Right lobe of liver (tissue), 6 donors: ENCODE measurements around the gene ITGAE. TPM values are rescaled to one million over a fixed set of nuclear protein-coding genes. Genes with fewer than 3 reads are reported as not detected.
"Not testable (repeated sequence)": the region's sequence is repeated elsewhere in the genome, so short reads cannot be mapped to it uniquely, and the experiment has no call there.

Experiments
- ATAC-seq, 4 donors: fragments of 200-7000 bp; cut with Tn5 transposase; one replicate each; pipeline ENCODE4 v1.9.1; 2020; ENCODE audit warnings: mild to moderate bottlenecking in 4 of 4, moderate library complexity in 4 of 4
- DNase-seq, 3 donors: peaks; one replicate each; pipeline ENCODE4 v3.0.0-alpha.2; 2020
- H3K27ac ChIP-seq, 3 donors: fragments of 200-600 bp; one replicate each; pipeline ENCODE4 v1.8.0; 2022
- H3K27me3 ChIP-seq, 2 donors: fragments of 200-600 bp; one replicate each; pipeline ENCODE4 v1.8.0; 2022
- H3K36me3 ChIP-seq, 4 donors: fragments of 200-600 bp; sonication (generic) in 1 of 4; one replicate each; pipeline versions ENCODE4 v1.5.1 to v1.8.0; 2017 to 2022; ENCODE audit warnings: control low read depth in 1 of 4
- H3K4me1 ChIP-seq, 4 donors: fragments of 200-600 bp; sonication (generic) in 1 of 4; one replicate each; pipeline versions ENCODE4 v1.5.1 to v1.8.0; 2017 to 2022; ENCODE audit warnings: control low read depth in 1 of 4
- H3K4me3 ChIP-seq, 3 donors: fragments of 200-600 bp; one replicate each; pipeline ENCODE4 v1.8.0; 2022
- H3K9me3 ChIP-seq, 4 donors: fragments of 200-600 bp; sonication (generic) in 1 of 4; one replicate each; pipeline versions ENCODE4 v1.5.1 to v1.8.0; 2017 to 2022; ENCODE audit warnings: control low read depth in 1 of 4
- CTCF ChIP-seq, 4 donors: fragments of 200-600 bp in 3 of 4; fragments of 450-650 bp in 1 of 4; IDR thresholded peaks; one replicate each; pipeline versions ENCODE4 v1.5.1 to v1.8.0; 2016 to 2022; ENCODE audit warnings: antibody characterized with exemption in 4 of 4, mild to moderate bottlenecking in 2 of 4
- POLR2A ChIP-seq: fragments of 450-650 bp; IDR thresholded peaks from one replicate; pipeline ENCODE4 v1.6.1; 2017; ENCODE audit warnings: antibody characterized with exemption, mild to moderate bottlenecking
- whole genome bisulfite sequencing: methylation state at CpG from one replicate; pipeline ENCODE4 v1.1.6; 2018; ENCODE audit warnings: low coverage, low lambda C conversion rate; ENCODE audit not compliant: insufficient coverage; ENCODE audit errors: missing lambda C conversion rate; 5-methylcytosine and 5-hydroxymethylcytosine counted together
- intact Hi-C, 2 donors: fragments of 100-400 bp; cut with DNase I; formaldehyde crosslinking; loops; one replicate each; pipeline versions ENCODE4 v1.11.2 to v1.14.1; 2022
- total RNA-seq, 6 experiments: library from RNA; depleted of rRNA in 2 of 6; stranded (reverse); fragments of >200 nt in 2 of 6; fragmentation: NEBNext Ultra II Directional in 3 of 6; extraction: Animal tissue kit (Norgen Biotek cat#: 25700) in 3 of 6; gene quantifications; one replicate each; pipeline versions ENCODE4 v1.1.0 to v1.2.4, GENCODE V29; 2016 to 2023
- donor health status: DM: no; HTN: yes; CAD: no.
- donor health status: DM: no; HTN: no; CAD: no.
- donor health status: DM: no; HTN: no; CAD: no.
- donor health status: DM: no; HTN: yes; CAD: no.
- donor health status: DM: no; HTN: yes; CAD: no.

Gene ITGAE
- total RNA-seq, 6 experiments from 2014 or later: 5.4 to 7.7 (median 5.8) TPM

DNA sequence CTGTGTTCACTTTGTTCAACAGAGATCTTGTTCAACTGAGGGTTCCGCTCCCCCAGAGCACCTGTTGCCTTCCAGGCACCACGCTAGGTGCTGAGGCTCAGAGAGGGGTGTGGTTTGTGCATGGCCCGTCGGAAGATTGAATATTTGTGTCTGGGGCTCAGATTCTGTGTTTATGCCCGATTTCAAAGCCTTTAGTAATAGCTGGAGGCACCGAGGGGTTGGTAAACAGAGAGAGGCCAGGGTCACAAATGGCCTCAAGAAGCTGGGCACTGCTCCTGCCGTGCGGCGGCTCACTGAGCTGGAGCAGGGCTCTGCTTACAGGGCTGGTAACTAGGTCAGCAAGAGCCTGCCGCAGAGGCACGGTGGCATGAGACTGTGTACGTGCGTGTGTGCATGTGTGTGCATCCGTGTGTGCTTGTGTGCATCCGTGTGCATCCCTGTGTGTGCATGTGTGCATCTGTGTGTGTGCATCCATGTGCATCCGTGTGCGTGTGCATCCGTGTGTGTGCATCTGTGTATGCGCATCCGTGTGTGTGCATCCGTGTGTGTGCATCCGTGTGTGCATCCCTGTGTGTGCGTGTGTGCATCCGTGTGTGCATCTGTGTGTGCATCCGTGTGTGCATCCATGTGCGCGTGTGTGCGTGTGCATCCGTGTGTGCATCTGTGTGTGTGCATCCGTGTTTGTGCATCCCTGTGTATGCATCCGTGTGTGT is 5.4 kb downstream of the ITGAE start:
- ATAC-seq: no peak
- intact Hi-C loops: no loop called here
- no peak for TF ChIP-seq CTCF (IDR thresholded peaks at IDR 0.05)
- no peak for TF ChIP-seq POLR2A
- peaks cover 0 to 12% (median 6%) of the 10 kb centered on the region in 4 donors for H3K4me1 ChIP-seq
- no peak for DNase-seq
- H3K27me3 ChIP-seq: no peaks in the 10 kb centered on the region
- 58% methylated on average over 10 of the region's 31 CpGs for WGBS
- no peaks in the 10 kb centered on the region for H3K36me3 ChIP-seq
- no peak overlapping the region for H3K4me3 ChIP-seq
- no peak overlapping the region for H3K27ac ChIP-seq
- no peaks in the 10 kb centered on the region for H3K9me3 ChIP-seq

DNA sequence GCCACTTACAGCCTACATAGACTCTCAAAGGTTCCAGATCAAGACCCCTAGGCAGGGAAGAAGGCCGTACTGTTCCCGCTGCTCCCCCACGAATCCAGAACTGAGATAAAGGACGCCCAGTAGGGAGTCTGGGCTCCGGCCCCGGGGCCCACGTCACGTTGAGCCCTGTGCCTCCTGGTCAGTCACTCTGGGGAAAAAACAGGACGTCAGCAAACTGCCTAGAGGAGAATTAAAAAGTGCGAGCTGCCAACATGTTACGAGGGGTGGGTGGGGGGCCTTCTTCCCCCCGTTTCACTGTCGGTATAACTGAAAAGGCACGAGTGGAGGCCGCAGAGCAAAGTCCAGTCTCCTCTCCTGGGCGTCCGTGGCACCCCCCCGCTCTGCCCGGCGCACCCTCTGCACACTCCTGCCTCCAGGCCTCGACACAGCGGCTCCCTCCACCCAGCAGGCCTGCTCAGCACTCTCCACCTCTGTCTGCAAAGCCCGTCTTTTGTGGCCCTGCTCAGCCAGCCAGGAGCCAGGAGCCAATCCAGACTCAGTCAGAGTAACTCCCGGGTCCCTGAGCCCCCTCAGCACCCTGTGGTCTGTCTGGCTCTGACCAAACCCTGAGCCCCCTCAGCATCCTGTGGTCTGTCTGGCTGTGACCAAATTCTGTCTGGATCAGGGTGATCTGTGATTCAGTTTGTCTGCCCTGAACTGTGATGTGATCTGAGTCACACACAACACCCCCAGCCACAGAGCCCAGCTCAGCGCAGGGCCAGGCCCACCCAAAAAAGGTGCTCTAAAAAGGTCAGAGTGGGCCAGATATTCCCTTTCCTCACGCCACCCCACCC is 6.2 kb downstream of the ITGAE start:
- DNase-seq (no peak), ATAC-seq (no peak)
- Histone ChIP-seq H3K9me3 (no peaks in the 10 kb centered on the region), H3K27ac (no peak overlapping the region), H3K27me3 (no peaks in the 10 kb centered on the region), H3K4me1 (peaks cover 0 to 12% (median 6%) of the 10 kb centered on the region in 4 donors), H3K36me3 (no peaks in the 10 kb centered on the region), H3K4me3 (no peak overlapping the region)
- intact Hi-C loops: no loop called here
- TF ChIP-seq CTCF (IDR thresholded peaks at IDR 0.05): no peak
- WGBS: 67% methylated on average over 1 of the region's 26 CpGs

- H3K27me3 ChIP-seq, H3K4me1 ChIP-seq, ATAC-seq, DNase-seq, H3K36me3 ChIP-seq, H3K9me3 ChIP-seq, H3K27ac ChIP-seq, intact Hi-C loops, H3K4me3 ChIP-seq: not testable (repeated sequence)
- WGBS: 86% methylated on average over 2 of the region's 9 CpGs
Observed at GRCh38 chr17:3794152-3794551, 6.8 kb downstream of the ITGAE start.

- 97% methylated on average over 6 of the region's 7 CpGs for WGBS
- H3K4me3 ChIP-seq, H3K27ac ChIP-seq, H3K4me1 ChIP-seq, DNase-seq, H3K9me3 ChIP-seq, ATAC-seq, intact Hi-C loops, H3K27me3 ChIP-seq, H3K36me3 ChIP-seq: not testable (repeated sequence)
Observed at GRCh38 chr17:3793258-3793657, 7.7 kb downstream of the ITGAE start.

GRCh38 chr17:3792481-3792880 is 8.5 kb downstream of the ITGAE start:
- peak; percentile 31 to 72 (median 64) for ATAC-seq

More at GRCh38 chr17:3792481-3792880, 8.5 kb downstream of the ITGAE start:
- no peaks in the 10 kb centered on the region for H3K27me3 ChIP-seq
- no peak for DNase-seq
- no peaks in the 10 kb centered on the region for H3K4me1 ChIP-seq
- TF ChIP-seq POLR2A (no peak), CTCF (IDR thresholded peaks at IDR 0.05) (no peak)
- 37% methylated on average over 6 of the region's 6 CpGs for WGBS
- H3K36me3 ChIP-seq: no peaks in the 10 kb centered on the region
- H3K4me3 ChIP-seq: no peak overlapping the region
- H3K9me3 ChIP-seq: no peaks in the 10 kb centered on the region
- intact Hi-C loops: no loop called here
- no peak overlapping the region for H3K27ac ChIP-seq
